EH (cell line): ENCODE measurements around the gene SMAGP.
"Not testable (repeated sequence)": the region's sequence is repeated elsewhere in the genome, so short reads cannot be mapped to it uniquely, and the experiment has no call there.

ENCODE experiments used
- DNase-seq: peaks from one replicate; pipeline ENCODE4 v3.0.0-alpha.2; 2015; ENCODE audit warnings: low read depth

The SMAGP gene

GRCh38 chr12:51264297-51264696 lies 5.9 kb downstream of the SMAGP start:
- DNase-seq, result no peak

- DNase-seq, result no peak
These were observed 6.9 kb downstream of the SMAGP start for GRCh38 chr12:51263341-51263740.

GRCh38 chr12:51262758-51263177 lies 7.4 kb downstream of the SMAGP start:
- DNase-seq, result peak; percentile 75

GRCh38 chr12:51259600-51259999 lies 10.6 kb downstream of the SMAGP start:
- DNase-seq, result not testable (repeated sequence)

GRCh38 chr12:51254536-51254935 lies 15.7 kb downstream of the SMAGP start:
- DNase-seq, result no peak

- no peak for DNase-seq
These were observed 16.9 kb downstream of the SMAGP start for GRCh38 chr12:51253276-51253675.

- DNase-seq, result no peak
These were observed 22.6 kb downstream of the SMAGP start for GRCh38 chr12:51247523-51248206.

- peak; percentile 75 for DNase-seq
These were observed 23.9 kb downstream of the SMAGP start for GRCh38 chr12:51246254-51246853.

GRCh38 chr12:51245476-51246253 lies 24.6 kb downstream of the SMAGP start:
- DNase-seq, result no peak

- peak; percentile 38 for DNase-seq
These were observed 25.9 kb downstream of the SMAGP start for GRCh38 chr12:51244269-51244668.

GRCh38 chr12:51242876-51243275 lies 27.3 kb downstream of the SMAGP start:
- DNase-seq, result no peak

GRCh38 chr12:51242120-51242519 lies 28.1 kb downstream of the SMAGP start:
- DNase-seq, result no peak

GRCh38 chr12:51240971-51241370 lies 29.2 kb downstream of the SMAGP start:
- peak; percentile 59 for DNase-seq

GRCh38 chr12:51238510-51239334 lies 31.5 kb downstream of the SMAGP start, which contains the start of gene DAZAP2:
Gene DAZAP2 (plus strand): TSS chr12:51238826. CDS start chr12:51238908, 82 bp downstream.
- peak; percentile 96 for DNase-seq

GRCh38 chr12:51238037-51238509 lies 32.1 kb downstream of the SMAGP start:
- DNase-seq, result no peak

GRCh38 chr12:51234530-51234929 lies 35.7 kb downstream of the SMAGP start:
- DNase-seq, result no peak

GRCh38 chr12:51232642-51233041 lies 37.6 kb downstream of the SMAGP start:
- DNase-seq, result no peak

GRCh38 chr12:51229116-51229809 lies 41.0 kb downstream of the SMAGP start:
- no peak for DNase-seq

- DNase-seq, result no peak
These were observed 42.3 kb downstream of the SMAGP start for GRCh38 chr12:51227962-51228361.

- not testable (repeated sequence) for DNase-seq
These were observed 43.1 kb downstream of the SMAGP start for GRCh38 chr12:51227112-51227511.

GRCh38 chr12:51225771-51226170 lies 44.4 kb downstream of the SMAGP start:
- no peak for DNase-seq
